Natural killer cell (primary cell): ENCODE data around the gene KCNA1. TPM values are rescaled to one million over a fixed set of nuclear protein-coding genes. Genes with fewer than 3 reads are reported as not detected.
"Not testable (repeated sequence)": the region's sequence is repeated elsewhere in the genome, so short reads cannot be mapped to it uniquely, and the experiment has no call there.

Source experiments
- ATAC-seq, 3 donors: fragments of 150-1000 bp in 2 of 3; fragments of 200-7000 bp in 1 of 3; cut with Tn5 transposase; 1 replicate in 1 of 3; 2 replicates in 2 of 3; pipeline ENCODE4 v1.10.0; 2021; ENCODE audit warnings: mild to moderate bottlenecking in 2 of 3, moderate library complexity in 2 of 3
- DNase-seq, 2 donors: peaks; one replicate each; pipeline versions ENCODE4 v3.0.0 to v3.0.0-alpha.2; 2013 to 2021; ENCODE audit warnings: mixed read lengths in 1 of 2
- H3K27ac ChIP-seq: one replicate; pipeline ENCODE4 v1.5.1; 2013; ENCODE audit warnings: mild to moderate bottlenecking, low read length
- H3K27me3 ChIP-seq: one replicate; pipeline ENCODE4 v1.6.1; 2013; ENCODE audit warnings: low read length; ENCODE audit not compliant: control insufficient read depth, insufficient read depth
- H3K36me3 ChIP-seq: one replicate; pipeline ENCODE4 v1.6.1; 2013; ENCODE audit warnings: low read length; ENCODE audit not compliant: control insufficient read depth, insufficient read depth
- H3K4me1 ChIP-seq: one replicate; pipeline ENCODE4 v1.6.1; 2013; ENCODE audit warnings: low read length; ENCODE audit not compliant: control insufficient read depth, insufficient read depth
- H3K4me3 ChIP-seq: one replicate; pipeline ENCODE4 v1.5.1; 2013; ENCODE audit warnings: low read length
- H3K9me3 ChIP-seq: one replicate; pipeline ENCODE4 v1.6.1; 2013; ENCODE audit warnings: low read length; ENCODE audit not compliant: control insufficient read depth, insufficient read depth
- H3K27ac Mint-ChIP-seq, 2 donors: one replicate each; pipeline ENCODE4 v1.8.0; 2022; ENCODE audit warnings: mild to moderate bottlenecking in 2 of 2, mixed read lengths in 2 of 2, moderate library complexity in 1 of 2
- H3K27me3 Mint-ChIP-seq, 2 donors: one replicate each; pipeline ENCODE4 v1.8.0; 2022; ENCODE audit warnings: low read depth in 2 of 2, mixed read lengths in 2 of 2
- H3K36me3 Mint-ChIP-seq: one replicate; pipeline ENCODE4 v1.8.0; 2022; ENCODE audit warnings: mixed read lengths
- H3K4me1 Mint-ChIP-seq, 2 donors: one replicate each; pipeline ENCODE4 v1.8.0; 2022; ENCODE audit warnings: mixed read lengths in 2 of 2
- H3K4me3 Mint-ChIP-seq: one replicate; pipeline ENCODE4 v1.8.0; 2022; ENCODE audit warnings: mild to moderate bottlenecking, moderate library complexity, mixed read lengths
- H3K9me3 Mint-ChIP-seq, 2 donors: one replicate each; pipeline ENCODE4 v1.8.0; 2022; ENCODE audit warnings: mixed read lengths in 2 of 2
- CTCF ChIP-seq: fragments of 200-600 bp; IDR thresholded peaks from one replicate; pipeline ENCODE4 v1.8.0; 2022; ENCODE audit warnings: antibody characterized with exemption
- WGBS: methylation state at CpG from one replicate; pipeline ENCODE4 v1.1.7; 2013; ENCODE audit warnings: missing lambda C conversion rate; ENCODE audit not compliant: insufficient coverage; 5-methylcytosine and 5-hydroxymethylcytosine counted together
- intact Hi-C: fragments of 100-400 bp; cut with micrococcal nuclease; formaldehyde crosslinking; loops from one replicate; pipeline ENCODE4 v1.14.2; 2022
- total RNA-seq, 4 donors: library from RNA; stranded (reverse); fragments of 120-200 nt in 1 of 4; gene quantifications; one replicate each; pipeline versions ENCODE4 v1.2.3 to v1.2.4, GENCODE V29; 2013 to 2022

KCNA1 gene
- total RNA-seq, 3 donors from 2014 or later (not counting 1 experiment from before 2014, with no cell fraction given) = not detected

GRCh38 chr12:4870423-4870822 is 39.3 kb upstream of the KCNA1 start:
- Histone ChIP-seq H3K4me3 (no peak overlapping the region), H3K27ac (no peak overlapping the region), H3K4me1 (no peaks in the 10 kb centered on the region), H3K9me3 (no peaks in the 10 kb centered on the region), H3K36me3 (no peaks in the 10 kb centered on the region), H3K27me3 (no peaks in the 10 kb centered on the region)
- Mint-ChIP-seq H3K4me3 (no peak overlapping the region), H3K27me3 (peaks cover 8 to 15% of the 10 kb centered on the region in 2 donors), H3K27ac (no peak overlapping the region), H3K4me1 (peaks cover 0 to 5% of the 10 kb centered on the region in 2 donors), H3K36me3 (no peaks in the 10 kb centered on the region), H3K9me3 (no peaks in the 10 kb centered on the region)
- no peak for DNase-seq
- ATAC-seq = no peak
- intact Hi-C loops = no loop called here
- WGBS = 71% methylated on average over 3 of the region's 3 CpGs
- TF ChIP-seq CTCF = no peak

GRCh38 chr12:4871514-4871913 is 38.2 kb upstream of the KCNA1 start:
- H3K27ac ChIP-seq = no peak overlapping the region
- peaks cover 0 to 5% of the 10 kb centered on the region in 2 donors for H3K4me1 Mint-ChIP-seq
- no peaks in the 10 kb centered on the region for H3K36me3 ChIP-seq
- DNase-seq = no peak
- H3K4me3 ChIP-seq = no peak overlapping the region
- no peak for ATAC-seq
- H3K27me3 ChIP-seq = no peaks in the 10 kb centered on the region
- H3K9me3 Mint-ChIP-seq = no peaks in the 10 kb centered on the region
- H3K36me3 Mint-ChIP-seq = no peaks in the 10 kb centered on the region
- intact Hi-C loops = no loop called here
- no peak overlapping the region for H3K4me3 Mint-ChIP-seq
- no peak for TF ChIP-seq CTCF
- no peak overlapping the region for H3K27ac Mint-ChIP-seq
- H3K27me3 Mint-ChIP-seq = peaks cover 0 to 11% of the 10 kb centered on the region in 2 donors
- H3K9me3 ChIP-seq = no peaks in the 10 kb centered on the region
- no peaks in the 10 kb centered on the region for H3K4me1 ChIP-seq
- WGBS = 88% methylated on average over 9 of the region's 9 CpGs

GRCh38 chr12:4873947-4874346 is 35.8 kb upstream of the KCNA1 start:
- no peak for DNase-seq
- H3K9me3 Mint-ChIP-seq = no peaks in the 10 kb centered on the region
- no peak overlapping the region for H3K4me3 ChIP-seq
- ATAC-seq = no peak
- H3K27me3 Mint-ChIP-seq = peaks cover 10 to 16% of the 10 kb centered on the region in 2 donors
- H3K4me3 Mint-ChIP-seq = no peak overlapping the region
- no peaks in the 10 kb centered on the region for H3K4me1 ChIP-seq
- intact Hi-C loops = no loop called here
- no peaks in the 10 kb centered on the region for H3K27me3 ChIP-seq
- TF ChIP-seq CTCF = no peak
- no peaks in the 10 kb centered on the region for H3K36me3 Mint-ChIP-seq
- WGBS = no CpG with 5 or more reads among the region's 1 CpG
- H3K27ac ChIP-seq = no peak overlapping the region
- no peaks in the 10 kb centered on the region for H3K36me3 ChIP-seq
- no peaks in the 10 kb centered on the region for H3K9me3 ChIP-seq
- no peaks in the 10 kb centered on the region for H3K4me1 Mint-ChIP-seq
- no peak overlapping the region for H3K27ac Mint-ChIP-seq

- no peak for DNase-seq
These were observed 35.0 kb upstream of the KCNA1 start for GRCh38 chr12:4874671-4875070.

GRCh38 chr12:4879481-4879880 is 30.2 kb upstream of the KCNA1 start:
- DNase-seq, H3K4me3 Mint-ChIP-seq, H3K4me3 ChIP-seq, H3K36me3 ChIP-seq, intact Hi-C loops, H3K27me3 ChIP-seq, H3K36me3 Mint-ChIP-seq, H3K4me1 Mint-ChIP-seq, ATAC-seq, H3K4me1 ChIP-seq, H3K9me3 Mint-ChIP-seq, H3K27ac Mint-ChIP-seq, H3K27ac ChIP-seq, H3K9me3 ChIP-seq: not testable (repeated sequence)
- peaks cover 11 to 21% of the 10 kb centered on the region in 2 donors for H3K27me3 Mint-ChIP-seq
- WGBS = 88% methylated on average over 2 of the region's 2 CpGs

More at GRCh38 chr12:4874671-4875070, 35.0 kb upstream of the KCNA1 start:
- Histone ChIP-seq H3K27me3 (no peaks in the 10 kb centered on the region), H3K4me3 (no peak overlapping the region), H3K9me3 (peaks cover 4% of the 10 kb centered on the region), H3K36me3 (no peaks in the 10 kb centered on the region), H3K27ac (no peak overlapping the region), H3K4me1 (no peaks in the 10 kb centered on the region)
- 60% methylated on average over 2 of the region's 2 CpGs for WGBS
- Mint-ChIP-seq H3K27me3 (peaks cover 10 to 16% of the 10 kb centered on the region in 2 donors), H3K36me3 (no peaks in the 10 kb centered on the region), H3K27ac (no peak overlapping the region), H3K9me3 (no peaks in the 10 kb centered on the region), H3K4me1 (no peaks in the 10 kb centered on the region), H3K4me3 (no peak overlapping the region)
- no peak for TF ChIP-seq CTCF
- intact Hi-C loops = no loop called here
- no peak for ATAC-seq
